OCI-LY3 (cell line): Measurements from ENCODE around the gene COPZ2.

ENCODE experiments used
- H2AFZ ChIP-seq: fragments of 200-600, 300-600 bp; shearing (Covaris generic); 2 replicates; pipeline ENCODE4 v1.6.0; 2014; ENCODE audit warnings: antibody characterized with exemption, low read depth, low read length
- H3K27ac ChIP-seq: fragments of 200-600, 300-600 bp; sonication (generic); 2 replicates; pipeline ENCODE4 v1.5.1; 2014; ENCODE audit warnings: mild to moderate bottlenecking, low read length, moderate library complexity, mixed read lengths
- H3K27me3 ChIP-seq: fragments of 200-600, 300-600 bp; sonication (generic); 2 replicates; pipeline ENCODE4 v1.6.1; 2014; ENCODE audit warnings: low read depth, low read length, mixed read lengths
- H3K36me3 ChIP-seq: fragments of 200-600, 300-600 bp; sonication (generic); replicated peaks from 2 replicates; pipeline ENCODE3; 2014; ENCODE audit warnings: low read depth, low read length, mixed read lengths
- H3K4me1 ChIP-seq: fragments of 300-600, 200-600 bp; sonication (generic); 2 replicates; pipeline ENCODE4 v1.6.1; 2014; ENCODE audit warnings: low read length, mixed read lengths
- H3K4me2 ChIP-seq: fragments of 200-600, 300-600 bp; sonication (generic); 2 replicates; pipeline ENCODE4 v1.6.1; 2014; ENCODE audit warnings: low read length, mixed read lengths
- H3K4me3 ChIP-seq: fragments of 300-600, 200-600 bp; sonication (generic); 2 replicates; pipeline ENCODE4 v1.5.1; 2014; ENCODE audit warnings: antibody characterized with exemption, mild to moderate bottlenecking, low read length, moderate library complexity
- H3K79me2 ChIP-seq: fragments of 300-600, 200-600 bp; shearing (Covaris generic); 2 replicates; pipeline ENCODE4 v1.6.1; 2014; ENCODE audit warnings: mild to moderate bottlenecking, low read length, mixed read lengths
- H3K9ac ChIP-seq: fragments of 300-600, 200-600 bp; shearing (Covaris generic); 2 replicates; pipeline ENCODE4 v1.6.0; 2014; ENCODE audit warnings: mild to moderate bottlenecking, low read length, moderate library complexity
- H3K9me3 ChIP-seq: fragments of 200-600, 300-600 bp; shearing (Covaris generic); 2 replicates; pipeline ENCODE4 v1.6.1; 2014; ENCODE audit warnings: low read length, mixed read lengths; ENCODE audit not compliant: insufficient read depth
- H4K20me1 ChIP-seq: fragments of 200-600, 300-600 bp; sonication (generic); 2 replicates; pipeline ENCODE4 v1.6.1; 2016; ENCODE audit warnings: low read length, mixed read lengths; ENCODE audit not compliant: insufficient read depth
- EZH2phosphoT487 ChIP-seq: fragments of 200-600 bp; shearing (Covaris generic); IDR thresholded peaks from 2 replicates; pipeline ENCODE4 v1.6.1; 2018; ENCODE audit warnings: antibody characterized with exemption, mixed run types, low read depth
- TF ChIP-seq, protein P1 (sequence below): fragments of 200-600, 300-600 bp; sonication (generic); IDR thresholded peaks from 2 replicates; pipeline ENCODE4 v1.5.1; 2014; ENCODE audit warnings: antibody characterized with exemption, low read length, low read depth

COPZ2 gene

DNA sequence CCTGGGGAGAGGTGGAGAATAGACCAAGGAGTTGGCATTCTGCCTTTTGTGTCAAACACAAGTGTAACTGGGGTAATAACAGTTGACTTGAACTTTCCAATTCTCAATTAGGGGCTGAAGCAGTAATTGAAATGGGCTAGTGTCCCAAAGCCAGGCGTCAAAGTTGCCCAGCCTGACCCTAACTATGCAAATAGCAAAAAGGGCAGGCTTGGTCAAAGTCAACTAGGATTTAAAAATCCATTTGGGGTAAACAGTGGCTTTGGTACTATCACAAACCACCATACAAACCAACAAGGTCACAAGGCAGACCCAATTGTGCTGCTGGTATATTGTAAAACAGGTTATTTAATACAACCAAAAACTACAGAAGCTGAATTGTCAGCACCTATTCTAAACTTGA lies 28.6 kb upstream of the COPZ2 start:
- H2AFZ ChIP-seq, result no peak overlapping the region
- no peak overlapping the region for H3K4me3 ChIP-seq
- H3K79me2 ChIP-seq, result peaks cover 7% of the 10 kb centered on the region
- no peaks in the 10 kb centered on the region for H3K27me3 ChIP-seq
- H4K20me1 ChIP-seq, result peaks cover 10% of the 10 kb centered on the region; the same call in 1 of the 2 replicates
- H3K4me1 ChIP-seq, result no peaks in the 10 kb centered on the region
- TF ChIP-seq, protein P1, sequence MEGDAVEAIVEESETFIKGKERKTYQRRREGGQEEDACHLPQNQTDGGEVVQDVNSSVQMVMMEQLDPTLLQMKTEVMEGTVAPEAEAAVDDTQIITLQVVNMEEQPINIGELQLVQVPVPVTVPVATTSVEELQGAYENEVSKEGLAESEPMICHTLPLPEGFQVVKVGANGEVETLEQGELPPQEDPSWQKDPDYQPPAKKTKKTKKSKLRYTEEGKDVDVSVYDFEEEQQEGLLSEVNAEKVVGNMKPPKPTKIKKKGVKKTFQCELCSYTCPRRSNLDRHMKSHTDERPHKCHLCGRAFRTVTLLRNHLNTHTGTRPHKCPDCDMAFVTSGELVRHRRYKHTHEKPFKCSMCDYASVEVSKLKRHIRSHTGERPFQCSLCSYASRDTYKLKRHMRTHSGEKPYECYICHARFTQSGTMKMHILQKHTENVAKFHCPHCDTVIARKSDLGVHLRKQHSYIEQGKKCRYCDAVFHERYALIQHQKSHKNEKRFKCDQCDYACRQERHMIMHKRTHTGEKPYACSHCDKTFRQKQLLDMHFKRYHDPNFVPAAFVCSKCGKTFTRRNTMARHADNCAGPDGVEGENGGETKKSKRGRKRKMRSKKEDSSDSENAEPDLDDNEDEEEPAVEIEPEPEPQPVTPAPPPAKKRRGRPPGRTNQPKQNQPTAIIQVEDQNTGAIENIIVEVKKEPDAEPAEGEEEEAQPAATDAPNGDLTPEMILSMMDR, result no peak
- no peak for TF ChIP-seq EZH2phosphoT487
- H3K9me3 ChIP-seq, result no peaks in the 10 kb centered on the region
- no peak overlapping the region for H3K27ac ChIP-seq
- no peak overlapping the region for H3K4me2 ChIP-seq
- H3K36me3 ChIP-seq, result peaks cover 48% of the 10 kb centered on the region
- no peak overlapping the region for H3K9ac ChIP-seq

DNA sequence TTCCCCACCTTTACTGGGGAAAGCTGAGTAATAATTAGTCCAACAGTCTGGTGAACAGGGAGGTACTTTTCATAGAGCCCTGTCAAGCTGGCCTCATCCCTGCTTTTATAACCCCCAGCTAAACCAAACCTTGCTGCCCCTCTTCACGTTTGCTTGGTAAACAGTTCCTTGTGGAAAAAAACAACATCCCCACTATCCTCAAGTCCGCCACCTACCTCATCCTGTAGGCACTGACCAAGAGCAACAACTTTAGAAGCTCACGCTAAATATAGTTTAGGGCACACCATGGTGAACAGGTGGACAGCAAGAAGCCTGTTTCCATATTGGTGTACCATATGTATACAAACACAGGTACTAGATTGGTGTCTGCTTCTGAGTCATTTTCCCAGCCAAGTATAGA lies 27.0 kb upstream of the COPZ2 start:
- no peak overlapping the region for H3K4me3 ChIP-seq
- peaks cover 14% of the 10 kb centered on the region; the same call in 1 of the 2 replicates for H4K20me1 ChIP-seq
- H3K27ac ChIP-seq, result no peak overlapping the region
- TF ChIP-seq, protein P1, result no peak
- TF ChIP-seq EZH2phosphoT487, result no peak
- H3K36me3 ChIP-seq, result peaks cover 55% of the 10 kb centered on the region
- no peak overlapping the region for H3K4me2 ChIP-seq
- no peaks in the 10 kb centered on the region for H3K27me3 ChIP-seq
- H3K4me1 ChIP-seq, result no peaks in the 10 kb centered on the region
- H3K9ac ChIP-seq, result no peak overlapping the region
- peaks cover 9% of the 10 kb centered on the region for H3K79me2 ChIP-seq
- H3K9me3 ChIP-seq, result no peaks in the 10 kb centered on the region
- no peak overlapping the region for H2AFZ ChIP-seq

DNA sequence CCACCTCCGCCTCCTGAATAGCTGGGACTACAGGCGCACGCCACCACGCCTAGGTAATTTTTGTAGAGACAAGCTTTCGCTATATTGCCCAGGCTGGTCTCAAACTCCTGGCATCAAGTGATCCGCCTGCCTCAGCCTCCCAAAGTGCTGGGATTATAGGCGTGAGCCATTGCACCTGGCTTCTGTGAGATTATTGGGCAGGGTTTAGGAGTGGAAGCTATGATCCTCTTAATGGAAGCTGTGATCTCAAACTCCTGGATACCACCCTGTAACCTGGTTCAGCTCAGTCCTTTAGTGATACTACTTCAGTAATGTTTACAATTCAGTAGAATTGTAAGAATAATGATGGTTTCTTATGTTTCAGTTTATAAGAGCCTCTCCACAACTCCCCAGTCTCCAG lies 24.7 kb upstream of the COPZ2 start:
- H3K36me3 ChIP-seq, result peaks cover 69% of the 10 kb centered on the region
- no peak overlapping the region for H3K27ac ChIP-seq
- no peak for TF ChIP-seq EZH2phosphoT487
- TF ChIP-seq, protein P1, result no peak
- no peaks in the 10 kb centered on the region for H3K4me1 ChIP-seq
- H3K79me2 ChIP-seq, result peaks cover 27% of the 10 kb centered on the region
- no peaks in the 10 kb centered on the region for H3K9me3 ChIP-seq
- H3K4me3 ChIP-seq, result no peak overlapping the region
- H3K9ac ChIP-seq, result no peak overlapping the region
- no peak overlapping the region for H3K4me2 ChIP-seq
- peaks cover 14% of the 10 kb centered on the region; the same call in 1 of the 2 replicates for H4K20me1 ChIP-seq
- no peak overlapping the region for H2AFZ ChIP-seq
- H3K27me3 ChIP-seq, result no peaks in the 10 kb centered on the region

DNA sequence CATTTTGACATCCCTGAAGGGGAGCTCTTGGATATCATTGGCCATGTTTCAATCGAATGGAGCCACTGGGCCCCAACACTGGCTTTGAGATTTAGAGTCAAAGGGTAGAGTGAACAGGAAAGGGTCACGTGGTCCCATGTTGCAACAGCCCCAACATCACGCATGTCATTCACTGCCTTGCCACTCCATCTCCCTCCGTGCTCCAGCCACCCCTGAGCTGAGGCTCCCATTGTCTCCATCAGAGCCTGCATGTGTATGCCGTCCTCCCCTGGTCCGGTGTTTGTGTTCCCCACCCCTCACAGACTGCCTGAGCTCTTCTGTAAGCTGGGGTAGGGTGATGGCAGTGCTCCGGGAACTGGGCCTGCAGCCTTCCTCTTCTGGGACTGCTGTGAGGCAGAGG lies 22.7 kb upstream of the COPZ2 start:
- peaks cover 68% of the 10 kb centered on the region for H3K36me3 ChIP-seq

More for the DNA sequence above, 22.7 kb upstream of the COPZ2 start:
- Histone ChIP-seq H2AFZ (no peak overlapping the region), H3K9ac (no peak overlapping the region), H3K4me1 (peaks cover 16% of the 10 kb centered on the region), H3K27ac (no peak overlapping the region), H3K27me3 (no peaks in the 10 kb centered on the region), H4K20me1 (peaks cover 16% of the 10 kb centered on the region), H3K9me3 (no peaks in the 10 kb centered on the region), H3K79me2 (peaks cover 43% of the 10 kb centered on the region), H3K4me3 (no peak overlapping the region), H3K4me2 (no peak overlapping the region)
- TF ChIP-seq EZH2phosphoT487, result no peak
- TF ChIP-seq, protein P1, result no peak
